GM19240 (cell line): ENCODE data around the gene SLC1A7.

Source experiments
- DNase-seq: peaks from one replicate; pipeline ENCODE4 v3.0.0; 2011; ENCODE audit warnings: low spot score; ENCODE audit not compliant: insufficient read length

Gene SLC1A7

GRCh38 chr1:53116307-53116810 is 26.1 kb downstream of the SLC1A7 start:
- DNase-seq: no peak

DNA sequence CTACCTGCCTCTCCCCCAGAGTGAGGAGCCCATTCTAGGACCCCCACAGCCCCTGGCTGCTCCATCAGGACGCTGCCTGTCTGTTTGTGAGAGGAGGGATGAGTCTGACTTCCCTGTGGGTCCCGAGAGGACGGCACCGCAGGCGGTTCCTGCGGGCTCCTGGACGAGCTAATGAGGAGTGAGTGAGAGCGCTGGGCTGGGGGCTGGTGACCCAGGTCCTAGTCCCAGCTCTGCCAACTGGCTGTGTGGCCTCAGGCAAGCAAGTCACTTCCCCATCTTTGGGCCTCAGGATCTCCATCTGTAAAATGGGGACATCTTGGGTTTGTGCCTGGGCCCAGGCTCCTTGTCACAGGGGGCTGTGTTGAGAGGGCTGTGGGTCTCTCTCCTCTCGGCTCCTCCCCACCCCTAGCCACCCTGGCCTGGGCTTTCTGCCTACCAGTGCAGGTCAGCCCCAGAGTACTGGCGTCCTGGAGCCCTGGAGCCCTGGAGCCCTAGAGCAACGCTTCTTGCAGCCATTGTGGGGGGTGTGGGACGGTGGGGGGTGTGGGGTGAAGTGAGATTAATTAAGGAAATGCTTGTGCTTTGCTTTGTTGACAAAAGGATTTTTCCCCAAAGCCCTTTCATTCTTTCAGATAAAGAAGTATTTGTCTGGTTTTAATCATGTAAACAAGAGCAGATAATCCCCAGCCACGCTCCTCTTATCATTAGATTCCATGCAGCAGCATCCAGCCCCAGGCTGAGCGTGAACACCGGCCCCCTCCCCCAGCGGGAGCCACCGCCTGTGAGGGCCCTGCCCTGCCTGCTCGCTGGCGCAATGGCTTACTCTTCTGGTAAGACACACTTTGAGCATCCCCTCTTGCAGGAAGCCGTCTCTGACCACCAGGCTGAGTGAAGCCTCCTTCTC is 26.8 kb downstream of the SLC1A7 start:
- DNase-seq: no peak

DNA sequence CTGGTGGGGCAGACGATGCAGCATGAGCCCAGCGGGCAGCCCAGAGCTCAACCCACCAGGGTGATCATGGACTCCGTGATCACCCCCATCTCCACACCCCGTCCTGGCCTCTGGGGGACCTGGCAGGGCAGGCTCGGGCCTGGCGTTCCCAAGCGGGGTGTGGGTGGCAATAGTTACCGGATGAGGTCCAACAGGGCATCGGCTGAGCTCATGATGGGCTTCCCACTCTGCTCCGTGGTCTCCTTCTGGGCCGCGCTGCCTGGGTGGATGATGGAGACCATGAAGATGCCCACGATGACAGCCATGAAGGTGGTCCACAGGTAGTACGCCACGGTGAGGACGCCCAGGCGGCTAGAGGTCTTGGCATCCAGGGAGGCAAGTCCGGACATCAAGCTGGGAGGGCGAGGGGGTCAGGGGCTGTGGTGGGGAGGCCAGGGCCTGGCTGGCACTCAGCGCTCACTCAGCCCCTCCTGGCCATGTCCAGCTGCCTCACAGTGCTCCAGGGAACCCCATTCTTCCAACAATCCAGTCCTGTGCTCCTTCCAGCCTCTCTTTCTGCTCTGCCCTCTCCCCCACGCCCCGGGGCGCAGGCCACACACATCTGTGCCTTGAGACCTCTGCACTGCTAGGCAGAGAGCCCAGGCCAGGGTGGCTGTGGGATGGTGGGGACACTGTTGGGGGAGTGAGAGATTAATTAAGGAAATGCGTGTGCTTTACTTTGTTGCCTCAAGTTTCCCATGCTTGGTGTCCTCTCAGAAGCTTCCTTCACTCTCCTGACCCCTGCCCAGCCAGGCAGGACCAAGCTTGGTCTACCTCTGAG is 27.6 kb downstream of the SLC1A7 start:
- DNase-seq: no peak

- DNase-seq: no peak
These were observed 28.3 kb downstream of the SLC1A7 start for GRCh38 chr1:53114090-53114489.

DNA sequence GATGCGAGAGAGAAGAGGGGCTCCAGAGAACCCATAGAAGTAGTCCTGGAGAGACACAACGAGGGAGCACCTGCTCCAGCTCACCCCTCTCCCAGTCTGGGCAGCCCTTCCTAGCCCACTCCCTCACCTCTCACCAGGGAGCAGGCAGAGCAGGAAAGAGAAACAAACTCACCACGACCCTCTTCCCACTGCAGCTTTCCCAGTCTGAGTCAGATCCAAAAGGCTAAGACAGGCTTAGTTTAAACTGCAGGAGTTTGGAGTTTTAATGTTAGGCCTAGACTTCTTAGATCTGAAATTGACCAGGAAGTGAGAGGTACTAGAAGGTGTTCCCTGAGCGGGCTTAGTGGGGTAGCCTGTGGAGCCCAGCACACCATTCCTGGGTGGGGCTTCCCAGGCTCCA is 29.6 kb downstream of the SLC1A7 start:
- DNase-seq: no peak

DNA sequence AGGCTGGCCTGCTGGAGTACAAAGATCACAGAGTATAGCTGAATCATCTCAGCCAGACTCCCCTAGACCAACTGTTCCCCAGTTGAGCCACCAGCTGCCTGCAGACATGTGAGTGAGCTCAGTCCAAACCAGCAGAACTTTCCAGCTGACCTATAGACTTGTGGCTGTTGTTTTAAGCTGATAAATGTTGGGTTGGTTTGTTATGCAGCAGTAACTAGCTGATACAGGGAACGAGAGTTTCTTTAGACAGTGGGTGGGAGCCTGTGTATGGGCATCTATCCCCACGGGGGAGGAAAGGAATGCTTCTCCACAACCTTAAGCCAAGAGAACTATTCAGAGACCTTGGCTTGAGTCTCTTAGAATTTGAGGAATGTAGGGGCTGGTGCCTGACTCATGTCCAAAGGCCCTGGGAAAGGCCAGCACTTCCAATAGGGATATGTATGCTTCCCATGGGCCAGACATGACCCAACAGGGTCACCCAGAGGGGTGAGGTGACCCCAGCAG is 30.1 kb downstream of the SLC1A7 start:
- no peak for DNase-seq

DNA sequence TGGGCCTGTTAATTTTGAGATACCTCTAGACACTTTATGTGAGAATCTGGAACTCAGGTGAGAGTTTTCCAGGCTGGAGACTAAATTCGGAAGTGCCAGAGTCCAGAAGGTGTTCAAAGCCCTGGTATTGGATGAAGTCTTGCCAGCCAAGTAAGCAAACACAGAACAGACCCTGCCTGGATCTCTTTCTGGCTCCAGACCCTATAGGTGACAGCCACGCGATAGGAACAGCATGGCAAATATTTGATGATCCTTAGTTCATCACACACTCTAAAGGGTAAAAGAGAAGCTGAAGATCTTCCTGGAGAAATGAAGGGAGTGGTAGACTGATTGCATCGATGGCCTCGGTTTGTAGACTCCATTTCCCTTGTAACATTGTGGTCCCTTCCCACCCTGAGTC is 30.7 kb downstream of the SLC1A7 start:
- DNase-seq: no peak

DNA sequence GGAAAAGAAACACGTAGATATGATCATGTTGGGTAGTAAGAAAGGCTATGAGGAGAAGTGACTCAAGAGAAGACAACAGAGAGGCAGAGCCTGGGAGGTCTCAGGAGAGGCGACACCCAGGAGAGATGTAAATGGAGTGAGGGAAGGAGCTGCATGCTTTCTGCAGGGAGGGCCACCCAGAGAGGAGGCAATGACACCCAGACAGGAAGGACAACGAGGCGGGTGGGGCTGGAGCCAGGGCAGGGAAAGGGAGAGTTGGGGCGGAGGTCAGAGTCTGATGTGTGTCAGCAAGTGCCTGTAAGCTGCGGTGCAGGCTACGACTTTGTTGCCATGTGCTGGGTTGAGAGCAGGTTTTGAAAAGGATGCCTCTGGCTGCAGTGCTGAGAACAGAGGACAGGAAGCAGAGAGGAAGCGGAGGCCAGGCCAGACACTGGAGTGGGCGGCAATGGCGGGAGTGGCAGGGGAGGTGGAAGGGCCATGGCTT is 31.3 kb downstream of the SLC1A7 start:
- no peak for DNase-seq

GRCh38 chr1:53110370-53111072 is 31.9 kb downstream of the SLC1A7 start:
- no peak for DNase-seq

DNA sequence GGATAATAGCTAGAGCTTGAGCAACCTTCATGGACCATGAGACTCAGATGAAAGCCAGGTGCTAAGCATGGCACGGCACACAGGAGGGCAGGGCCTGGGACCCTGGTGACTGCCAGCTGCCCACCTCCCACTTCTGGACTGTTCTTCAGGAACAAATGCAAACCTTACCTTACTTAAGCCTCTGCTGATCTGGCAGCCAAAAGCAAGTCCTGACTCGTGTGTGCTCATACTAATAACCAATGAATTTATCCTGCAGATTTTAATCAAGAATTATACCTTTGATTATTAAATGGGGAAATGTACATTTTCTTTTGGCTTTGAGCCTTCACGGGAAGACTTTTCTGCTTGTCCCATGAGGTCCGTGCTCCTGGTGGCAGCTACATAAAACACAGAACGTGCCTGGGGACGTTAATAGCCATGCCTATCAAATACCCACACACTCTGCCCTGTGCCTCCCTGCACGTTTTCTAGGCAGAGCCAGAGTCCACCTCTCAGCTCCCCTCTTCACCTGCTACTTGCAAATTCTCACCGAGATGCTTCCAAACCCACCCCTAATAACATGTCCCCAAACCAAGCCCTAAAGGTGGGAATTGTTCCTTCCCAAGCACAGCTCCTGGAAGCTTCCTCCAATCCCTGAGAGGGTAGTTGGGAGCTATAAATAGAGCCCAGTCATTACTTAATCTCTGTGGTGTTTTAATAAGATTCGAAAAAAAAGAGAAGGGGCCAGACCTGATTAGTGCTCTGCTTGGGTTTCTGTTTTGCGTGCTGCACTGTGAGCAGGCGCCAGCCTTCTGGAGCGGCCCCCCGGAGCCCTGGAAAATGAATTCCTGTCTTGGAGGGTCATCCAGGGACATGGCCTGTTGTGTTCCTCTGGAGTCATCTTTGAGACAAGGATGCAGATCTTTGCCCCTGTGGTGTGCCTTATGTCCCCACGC is 33.5 kb downstream of the SLC1A7 start:
- no peak for DNase-seq

DNA sequence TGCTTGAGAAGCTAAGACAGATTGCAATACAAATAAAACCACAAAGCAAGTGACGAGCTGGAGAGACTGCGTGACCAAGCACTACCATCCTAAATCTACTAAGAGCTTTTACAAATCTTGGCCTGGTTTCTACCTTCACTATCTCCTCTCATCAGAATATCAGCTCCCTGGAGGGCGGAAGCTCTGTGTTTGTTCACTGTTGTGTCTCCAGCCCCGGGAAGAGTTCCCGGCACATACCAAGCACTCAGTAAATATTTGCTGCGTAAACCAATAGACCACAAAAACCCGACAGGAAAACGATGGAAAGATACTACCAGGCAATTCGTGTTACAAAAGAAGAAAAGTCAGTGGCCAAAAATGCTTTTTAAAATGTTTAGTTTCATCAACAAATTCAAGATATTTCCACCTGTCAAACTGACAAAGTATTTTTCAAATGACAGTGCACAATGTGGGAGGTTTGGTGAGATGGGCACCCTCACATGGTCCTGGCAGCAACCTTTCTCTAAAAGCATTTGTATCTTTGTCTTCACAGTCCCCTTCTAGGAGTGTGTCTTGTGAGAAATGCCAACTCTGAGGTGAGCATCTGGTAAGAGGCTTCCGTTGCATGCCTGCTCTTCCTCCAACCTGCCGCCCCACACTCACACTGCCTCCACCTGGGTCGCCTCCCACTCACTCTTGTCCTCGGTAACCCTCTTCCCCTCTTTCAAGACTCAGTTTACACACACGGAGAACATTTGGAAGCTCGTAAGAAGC is 34.7 kb downstream of the SLC1A7 start:
- DNase-seq: no peak

DNA sequence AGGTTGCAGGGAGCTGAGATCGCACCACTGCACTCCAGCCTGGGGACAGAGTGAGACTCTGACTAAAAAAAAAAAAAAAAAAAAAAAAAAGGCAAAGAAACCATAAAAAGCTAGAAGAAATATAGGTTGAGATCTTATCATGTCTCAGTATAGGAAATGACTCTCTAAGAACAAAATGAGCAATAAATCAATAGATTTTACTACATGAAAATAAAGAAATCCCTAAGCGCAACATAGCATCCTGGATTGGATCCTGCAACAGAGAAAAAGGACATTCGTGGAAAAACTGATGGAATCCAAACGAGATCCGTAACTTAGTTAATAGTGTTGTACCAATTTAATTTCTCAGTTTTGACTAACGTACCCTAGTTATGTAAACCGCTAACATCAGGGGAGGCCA is 35.3 kb downstream of the SLC1A7 start:
- no peak for DNase-seq

DNA sequence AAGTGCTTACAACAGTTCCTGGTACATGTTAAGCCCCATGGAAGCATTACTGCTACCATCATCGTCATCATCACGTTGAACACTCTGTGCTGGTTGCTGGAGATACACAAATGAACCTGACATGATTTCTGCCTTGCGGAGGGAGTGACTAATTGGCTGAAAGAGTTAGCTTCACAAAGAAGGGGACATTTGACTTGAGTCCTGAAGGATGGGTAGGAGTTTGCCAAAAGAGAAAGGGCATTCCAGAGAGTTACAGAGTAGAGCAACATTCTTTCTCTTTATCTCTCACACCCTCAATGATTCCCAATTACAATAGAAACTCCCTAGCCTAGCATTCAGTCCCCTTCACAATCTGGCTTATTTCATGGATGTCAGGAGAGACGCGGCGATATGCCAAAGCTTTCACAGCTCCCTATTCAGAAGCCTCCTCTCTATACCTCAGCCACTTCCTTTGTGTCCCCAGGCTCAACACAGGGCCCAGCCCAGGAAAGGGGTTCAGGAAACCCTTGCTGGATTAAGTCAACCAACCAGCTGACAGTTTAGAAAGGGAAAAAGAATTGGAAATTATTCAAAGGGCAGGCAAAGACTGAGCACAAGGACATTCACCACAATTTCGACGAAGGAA is 38.0 kb downstream of the SLC1A7 start:
- DNase-seq: no peak

- DNase-seq: no peak
These were observed 47.9 kb downstream of the SLC1A7 start for GRCh38 chr1:53094533-53094919.

DNA sequence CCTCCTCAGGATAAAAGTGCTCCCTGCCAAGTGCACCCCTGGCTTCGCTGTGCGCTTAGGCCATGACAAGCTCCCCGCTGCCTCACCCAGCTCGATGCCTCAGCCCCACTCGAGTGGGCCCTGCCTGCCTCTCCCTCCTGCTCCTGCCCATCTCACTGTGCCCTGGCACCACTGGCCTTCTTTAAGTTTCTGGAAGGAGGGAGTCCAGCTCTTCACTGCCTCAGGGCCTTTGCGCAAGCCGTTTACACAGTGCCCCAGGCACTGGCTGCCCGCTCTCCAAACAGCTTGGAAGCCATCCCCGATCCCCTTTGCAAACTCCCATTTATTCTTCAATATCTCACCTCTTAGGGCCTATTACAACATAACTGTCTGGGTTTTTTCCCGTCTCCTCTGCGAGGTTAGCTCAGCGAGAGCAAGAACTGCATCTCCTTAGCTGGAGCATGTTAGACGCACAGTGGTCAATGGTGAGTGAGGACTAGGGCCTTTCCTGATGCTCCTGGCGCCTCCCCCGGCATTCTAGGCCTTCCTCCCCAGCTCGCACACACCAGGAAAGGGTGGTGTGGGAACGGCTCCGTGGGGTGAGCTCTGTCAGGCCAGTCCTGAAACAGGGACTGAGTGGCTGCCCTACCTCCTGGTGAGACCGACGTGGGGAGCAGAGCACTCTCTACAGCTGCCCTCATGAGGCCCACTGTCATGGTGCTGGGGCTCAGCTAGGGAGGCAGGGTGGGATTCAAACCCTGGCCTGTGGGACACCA is 48.5 kb downstream of the SLC1A7 start:
- no peak for DNase-seq

DNA sequence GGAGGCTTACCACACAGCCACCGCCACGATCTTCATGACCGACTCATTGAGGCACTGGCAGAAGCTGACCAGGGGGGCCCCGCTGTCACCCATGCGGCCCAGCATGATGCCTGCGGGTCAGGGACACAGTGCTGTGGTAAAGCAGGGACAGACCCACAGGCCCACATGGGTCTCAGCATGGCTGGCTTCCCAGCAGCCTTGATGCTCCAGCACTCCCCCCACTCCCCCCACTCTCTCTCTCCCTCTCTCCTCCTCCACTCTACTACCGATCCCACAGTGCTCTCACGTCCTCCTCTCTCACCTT is 49.0 kb downstream of the SLC1A7 start:
- DNase-seq: no peak

GRCh38 chr1:53092659-53093450 is 49.6 kb downstream of the SLC1A7 start:
- no peak for DNase-seq
